KMS-11 (cell line): ENCODE results near the gene BLOC1S5.
A peak's percentile ranks its signal among the peaks of the same experiment; 100 is the strongest.
"Not testable (repeated sequence)": the region's sequence is repeated elsewhere in the genome, so short reads cannot be mapped to it uniquely, and the experiment has no call there.

Source experiments
- H2AFZ ChIP-seq: fragments of 200-600 bp; sonication (generic); 2 replicates; pipeline ENCODE4 v1.6.1; 2016; ENCODE audit warnings: antibody characterized with exemption, mixed run types, low read depth
- H3K27ac ChIP-seq: fragments of 200-600 bp; sonication (generic); 2 replicates; pipeline ENCODE4 v1.6.1; 2016; ENCODE audit warnings: mild to moderate bottlenecking, mixed run types
- H3K27me3 ChIP-seq: fragments of 200-600 bp; sonication (generic); 2 replicates; pipeline ENCODE4 v1.6.1; 2017; ENCODE audit warnings: mild to moderate bottlenecking, low read depth, mixed run types, moderate library complexity; ENCODE audit not compliant: insufficient read depth
- H3K36me3 ChIP-seq: fragments of 200-600 bp; sonication (generic); 2 replicates; pipeline ENCODE4 v1.6.1; 2017; ENCODE audit warnings: mild to moderate bottlenecking, mixed run types; ENCODE audit not compliant: insufficient read depth
- H3K4me1 ChIP-seq: fragments of 200-600 bp; sonication (generic); 2 replicates; pipeline ENCODE4 v1.6.1; 2016; ENCODE audit warnings: mild to moderate bottlenecking, low read depth, mixed run types; ENCODE audit not compliant: poor library complexity, severe bottlenecking
- H3K4me2 ChIP-seq: fragments of 200-600 bp; sonication (generic); 2 replicates; pipeline ENCODE4 v1.7.0; 2016; ENCODE audit warnings: mild to moderate bottlenecking, mixed run types
- H3K4me3 ChIP-seq: fragments of 200-600 bp; sonication (generic); IDR thresholded peaks from 2 replicates; pipeline ENCODE4 v1.6.1; 2017; ENCODE audit warnings: low read depth, low read length, mixed read lengths; ENCODE audit not compliant: insufficient read depth
- H3K79me2 ChIP-seq: fragments of 200-600 bp; sonication (generic); 2 replicates; pipeline ENCODE4 v1.6.1; 2016; ENCODE audit warnings: low read depth, mixed run types; ENCODE audit not compliant: insufficient read depth
- H3K9ac ChIP-seq: fragments of 200-600 bp; sonication (generic); 2 replicates; pipeline ENCODE4 v1.6.1; 2016; ENCODE audit warnings: mild to moderate bottlenecking, mixed run types
- H4K20me1 ChIP-seq: fragments of 200-600 bp; sonication (generic); 2 replicates; pipeline ENCODE4 v1.6.1; 2016; ENCODE audit warnings: mild to moderate bottlenecking, mixed run types; ENCODE audit not compliant: insufficient read depth
- CTCF ChIP-seq: fragments of 200-600 bp; sonication (generic); conservative IDR thresholded peaks from 2 replicates; pipeline ENCODE4 v1.6.1; 2017; ENCODE audit warnings: low read depth, mild to moderate bottlenecking, antibody characterized with exemption, low read length, moderate library complexity, mixed read lengths

Gene BLOC1S5

GRCh38 chr6:7993399-7993798, 70.8 kb downstream of the BLOC1S5 start:
- no peaks in the 10 kb centered on the region for H3K79me2 ChIP-seq
- H3K4me2 ChIP-seq = no peak overlapping the region
- no peak overlapping the region for H3K27ac ChIP-seq
- H3K36me3 ChIP-seq = no peaks in the 10 kb centered on the region
- H3K27me3 ChIP-seq = no peaks in the 10 kb centered on the region
- H2AFZ ChIP-seq = no peak overlapping the region
- no peak for TF ChIP-seq CTCF
- peaks cover 37% of the 10 kb centered on the region for H3K4me1 ChIP-seq
- no peaks in the 10 kb centered on the region for H4K20me1 ChIP-seq
- H3K4me3 ChIP-seq = no peak overlapping the region
- no peak overlapping the region for H3K9ac ChIP-seq

GRCh38 chr6:7992002-7992815, 72.0 kb downstream of the BLOC1S5 start:
- Histone ChIP-seq H3K79me2 (no peaks in the 10 kb centered on the region), H2AFZ (peak overlapping the region; percentile 3; the same call in 1 of the 2 replicates), H3K4me1 (peaks cover 37% of the 10 kb centered on the region), H3K27ac (no peak overlapping the region), H3K4me2 (peak overlapping the region; percentile 23), H4K20me1 (no peaks in the 10 kb centered on the region), H3K27me3 (no peaks in the 10 kb centered on the region), H3K9ac (no peak overlapping the region), H3K4me3 (no peak overlapping the region), H3K36me3 (no peaks in the 10 kb centered on the region)
- TF ChIP-seq CTCF = peak; percentile 86

- Histone ChIP-seq H3K79me2 (no peaks in the 10 kb centered on the region), H3K4me2 (peak overlapping the region; percentile 23), H3K36me3 (no peaks in the 10 kb centered on the region), H4K20me1 (no peaks in the 10 kb centered on the region), H3K4me3 (no peak overlapping the region), H3K4me1 (peaks cover 37% of the 10 kb centered on the region), H3K9ac (no peak overlapping the region), H2AFZ (peak overlapping the region; percentile 3; the same call in 1 of the 2 replicates), H3K27me3 (no peaks in the 10 kb centered on the region), H3K27ac (no peak overlapping the region)
- no peak for TF ChIP-seq CTCF
Observed at GRCh38 chr6:7991536-7991935, 72.7 kb downstream of the BLOC1S5 start.

- Histone ChIP-seq H3K36me3 (no peaks in the 10 kb centered on the region), H3K4me2 (no peak overlapping the region), H3K79me2 (no peaks in the 10 kb centered on the region), H2AFZ (no peak overlapping the region), H3K9ac (no peak overlapping the region), H3K27ac (no peak overlapping the region), H3K4me1 (peaks cover 18% of the 10 kb centered on the region), H3K4me3 (no peak overlapping the region), H3K27me3 (no peaks in the 10 kb centered on the region), H4K20me1 (no peaks in the 10 kb centered on the region)
- no peak for TF ChIP-seq CTCF
Observed at GRCh38 chr6:7986219-7986618, 78.0 kb downstream of the BLOC1S5 start.

- not testable (repeated sequence) for H4K20me1 ChIP-seq, H2AFZ ChIP-seq, H3K27ac ChIP-seq, H3K4me3 ChIP-seq, H3K36me3 ChIP-seq, H3K4me2 ChIP-seq, H3K9ac ChIP-seq, H3K79me2 ChIP-seq, H3K27me3 ChIP-seq
- H3K4me1 ChIP-seq = peaks cover 15% of the 10 kb centered on the region
Observed at GRCh38 chr6:7983967-7984366, 80.2 kb downstream of the BLOC1S5 start.
